ENCODE data around the gene PPM1H.

PPM1H gene

DNA sequence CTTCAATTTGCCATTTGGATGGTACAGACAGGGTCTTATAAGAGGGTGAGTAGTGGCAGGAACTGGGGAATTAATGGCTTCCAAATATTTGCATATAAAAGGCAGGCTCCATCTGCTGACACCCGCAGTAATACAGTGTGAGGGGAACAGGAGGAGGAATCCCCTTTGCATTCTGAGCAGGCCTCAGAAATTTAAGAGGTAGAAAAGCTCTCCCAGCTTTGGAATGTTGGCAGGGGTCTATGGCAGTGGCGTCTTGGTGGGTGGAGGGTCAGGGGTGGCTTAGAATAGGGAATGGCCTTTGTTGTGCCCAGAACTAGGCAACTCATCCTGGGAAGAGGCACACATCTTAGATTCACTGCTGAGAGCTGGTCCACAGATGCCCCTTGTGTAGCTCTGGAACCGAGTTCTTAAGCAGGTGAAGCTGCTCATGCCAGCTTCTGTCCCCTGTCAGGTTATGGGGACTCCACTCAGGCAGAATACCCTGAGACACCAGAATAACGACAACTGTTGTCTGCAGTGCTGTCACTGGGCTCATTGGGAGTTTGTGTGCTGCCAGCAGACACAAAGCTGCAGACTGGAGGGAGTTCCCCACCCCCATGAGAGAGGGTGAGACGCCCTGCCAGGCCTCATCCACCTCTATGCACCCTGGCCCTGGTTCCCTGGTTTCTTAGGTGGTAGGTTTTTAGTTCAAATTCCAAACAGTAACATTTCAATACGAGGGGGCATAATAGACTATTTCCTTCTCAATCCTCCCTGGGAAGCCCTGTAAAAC is 278.2 kb downstream of the PPM1H start:
- no peaks in the 10 kb centered on the region for H3K27me3 ChIP-seq (ENCODE audit: control insufficient read depth in 1 of 2, insufficient read depth in 2 of 2, low read length in 2 of 2)
- no peak overlapping the region for H3K27ac ChIP-seq (ENCODE audit: low read depth, low read length)
- H3K4me3 ChIP-seq (ENCODE audit: low read depth in 1 of 2, low read length in 2 of 2) = no peak overlapping the region
- H3K4me1 ChIP-seq (ENCODE audit: insufficient read depth, low read length) = no peaks in the 10 kb centered on the region
- H3K36me3 ChIP-seq (ENCODE audit: insufficient read depth, low read length) = no peaks in the 10 kb centered on the region
- H3K9me3 ChIP-seq (ENCODE audit: low read length) = no peaks in the 10 kb centered on the region
- no peak overlapping the region for H3K9ac ChIP-seq (ENCODE audit: low read length)

DNA sequence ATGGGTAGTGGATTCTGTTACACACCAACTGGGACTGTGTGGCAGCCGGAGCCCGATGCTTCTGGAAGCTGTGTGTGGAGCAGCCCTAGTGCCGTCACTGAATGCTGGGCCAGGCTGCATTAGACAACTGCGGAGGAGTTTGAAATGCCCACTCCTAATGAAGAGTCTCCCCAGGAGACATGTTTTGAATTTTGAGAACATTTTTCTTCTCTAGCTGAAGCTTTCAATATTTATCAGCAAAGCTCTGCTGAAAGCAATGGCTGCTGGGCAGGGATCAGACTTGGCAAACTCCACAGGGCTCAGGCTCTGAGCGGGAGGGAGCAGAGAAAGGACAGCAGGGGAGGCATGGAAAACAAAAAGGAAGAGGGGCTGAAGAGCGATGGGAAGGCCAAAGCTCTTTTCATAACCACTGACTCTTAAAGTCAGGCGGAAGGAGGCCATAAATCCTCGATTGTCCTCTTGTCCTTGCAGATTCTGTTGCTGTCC is 279.2 kb downstream of the PPM1H start:
- Histone ChIP-seq H3K4me1 (ENCODE audit: insufficient read depth, low read length) (no peaks in the 10 kb centered on the region), H3K4me3 (ENCODE audit: low read depth in 1 of 2, low read length in 2 of 2) (no peak overlapping the region), H3K9ac (ENCODE audit: low read length) (no peak overlapping the region)

DNA sequence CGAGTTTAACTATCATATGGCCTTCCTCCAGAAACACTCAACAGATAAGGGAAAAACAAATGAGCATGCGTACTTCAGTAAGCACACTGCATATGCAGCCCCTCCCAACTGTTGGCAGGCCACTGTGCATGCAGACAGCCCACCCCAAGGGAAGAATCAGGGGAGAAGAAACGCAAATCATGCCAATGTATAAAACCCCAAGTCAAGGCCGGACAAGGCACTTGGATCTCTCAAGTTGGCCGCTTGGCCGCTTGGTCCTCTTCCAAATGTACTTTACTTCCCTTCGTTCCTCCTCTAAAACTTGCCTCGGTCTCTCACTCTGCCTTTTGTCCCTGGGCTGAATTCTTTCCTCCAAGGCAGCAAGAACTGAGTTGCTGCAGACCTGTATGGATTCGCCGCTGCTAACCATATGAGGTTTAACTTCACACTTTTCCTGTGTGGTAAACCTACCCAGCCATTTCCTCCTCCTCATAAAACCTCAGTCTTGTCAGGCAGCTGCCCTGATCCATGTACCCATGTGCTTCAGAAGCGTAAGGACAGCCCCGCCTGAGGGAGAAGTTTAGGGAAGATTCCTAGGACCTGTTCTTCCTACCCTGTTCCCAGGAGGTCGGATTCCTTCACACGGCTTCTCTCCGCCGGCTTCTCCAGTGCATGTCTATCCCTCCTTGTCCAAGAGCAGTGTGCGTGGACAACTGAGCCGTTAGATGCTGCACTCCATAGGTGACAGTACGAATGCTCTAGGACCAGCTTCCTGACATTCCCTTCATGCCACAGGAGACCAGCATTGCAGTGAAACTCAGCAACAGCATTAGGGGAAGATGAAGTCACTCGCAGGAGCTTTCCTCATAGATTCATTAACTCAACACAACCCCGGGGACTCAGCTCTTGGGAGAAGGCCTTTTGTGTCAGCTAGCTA is 280.4 kb downstream of the PPM1H start:
- Histone ChIP-seq H3K4me3 (ENCODE audit: low read depth in 1 of 2, low read length in 2 of 2) (no peak overlapping the region), H3K36me3 (ENCODE audit: insufficient read depth, low read length) (no peaks in the 10 kb centered on the region), H3K27me3 (ENCODE audit: control insufficient read depth in 1 of 2, insufficient read depth in 2 of 2, low read length in 2 of 2) (no peaks in the 10 kb centered on the region), H3K27ac (ENCODE audit: low read depth, low read length) (no peak overlapping the region), H3K4me1 (ENCODE audit: insufficient read depth, low read length) (no peaks in the 10 kb centered on the region), H3K9ac (ENCODE audit: low read length) (no peak overlapping the region), H3K9me3 (ENCODE audit: low read length) (no peaks in the 10 kb centered on the region)

More for the DNA sequence above, 279.2 kb downstream of the PPM1H start:
- Histone ChIP-seq H3K9me3 (ENCODE audit: low read length) (no peaks in the 10 kb centered on the region), H3K27ac (ENCODE audit: low read depth, low read length) (no peak overlapping the region), H3K27me3 (ENCODE audit: control insufficient read depth in 1 of 2, insufficient read depth in 2 of 2, low read length in 2 of 2) (no peaks in the 10 kb centered on the region), H3K36me3 (ENCODE audit: insufficient read depth, low read length) (no peaks in the 10 kb centered on the region)

DNA sequence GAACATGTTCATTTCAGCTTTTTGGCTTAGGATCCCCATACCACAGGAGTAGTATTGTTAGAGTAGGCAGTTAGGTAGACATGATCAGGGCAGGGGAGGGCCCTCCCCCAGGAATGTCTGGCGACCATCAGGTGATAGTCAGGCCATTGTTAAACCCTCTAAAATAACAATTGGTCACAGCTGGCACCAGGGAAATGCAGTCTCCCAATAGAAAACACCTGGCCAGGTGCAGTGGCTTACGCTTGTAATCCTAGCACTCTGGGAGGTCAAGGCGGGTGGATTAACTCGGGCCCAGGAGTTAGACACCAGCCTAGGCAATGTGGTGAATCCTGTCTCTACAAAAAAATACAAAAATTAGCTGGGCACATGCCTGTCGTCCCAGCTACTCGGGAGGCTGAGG is 281.2 kb downstream of the PPM1H start:
- H3K4me1 ChIP-seq (ENCODE audit: insufficient read depth, low read length) = no peaks in the 10 kb centered on the region
- H3K9me3 ChIP-seq (ENCODE audit: low read length) = no peaks in the 10 kb centered on the region
- H3K4me3 ChIP-seq (ENCODE audit: low read depth in 1 of 2, low read length in 2 of 2) = no peak overlapping the region
- no peaks in the 10 kb centered on the region for H3K27me3 ChIP-seq (ENCODE audit: control insufficient read depth in 1 of 2, insufficient read depth in 2 of 2, low read length in 2 of 2)
- no peak overlapping the region for H3K27ac ChIP-seq (ENCODE audit: low read depth, low read length)
- no peak overlapping the region for H3K9ac ChIP-seq (ENCODE audit: low read length)
- H3K36me3 ChIP-seq (ENCODE audit: insufficient read depth, low read length) = no peaks in the 10 kb centered on the region

DNA sequence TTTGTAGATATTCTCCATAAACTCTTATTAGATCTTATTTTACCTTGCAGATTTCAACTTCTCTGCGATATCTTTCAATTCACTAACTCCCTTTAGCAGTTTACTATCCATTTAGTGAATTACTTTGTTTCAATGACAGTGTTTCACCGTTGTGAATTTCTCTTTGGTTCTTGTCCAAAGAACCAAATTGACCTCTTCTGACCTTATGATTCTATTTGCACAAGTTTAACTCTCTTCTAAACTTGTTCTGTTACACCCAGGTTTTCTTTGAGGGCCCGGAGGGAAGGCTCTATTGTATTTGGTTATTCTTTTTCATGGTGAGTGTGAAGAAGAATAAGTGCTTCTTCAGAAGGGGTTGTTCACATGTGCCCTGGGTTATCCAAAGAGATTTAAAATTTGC is 281.6 kb downstream of the PPM1H start:
- no peaks in the 10 kb centered on the region for H3K4me1 ChIP-seq (ENCODE audit: insufficient read depth, low read length)
- no peak overlapping the region for H3K9ac ChIP-seq (ENCODE audit: low read length)
- H3K4me3 ChIP-seq (ENCODE audit: low read depth in 1 of 2, low read length in 2 of 2) = no peak overlapping the region
- no peak overlapping the region for H3K27ac ChIP-seq (ENCODE audit: low read depth, low read length)
- no peaks in the 10 kb centered on the region for H3K9me3 ChIP-seq (ENCODE audit: low read length)
- no peaks in the 10 kb centered on the region for H3K27me3 ChIP-seq (ENCODE audit: control insufficient read depth in 1 of 2, insufficient read depth in 2 of 2, low read length in 2 of 2)
- no peaks in the 10 kb centered on the region for H3K36me3 ChIP-seq (ENCODE audit: insufficient read depth, low read length)

DNA sequence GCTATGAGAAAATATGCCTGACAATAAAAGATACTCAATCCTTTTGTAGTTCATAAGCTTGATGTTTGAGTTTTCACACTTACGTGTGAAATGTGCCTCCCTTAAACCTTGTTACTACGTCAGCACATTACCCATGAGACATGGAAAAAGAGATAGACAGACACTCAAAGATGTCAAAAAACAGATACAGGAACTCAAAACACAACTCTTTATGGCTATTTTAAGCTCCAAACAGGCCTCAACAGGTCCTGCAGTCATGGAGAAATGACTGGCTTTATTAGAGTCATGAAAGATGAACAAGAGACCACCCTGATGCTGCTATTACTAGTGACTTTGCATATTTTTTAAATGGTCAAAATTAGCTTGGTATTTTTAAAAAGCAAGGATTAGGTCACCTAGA is 283.8 kb downstream of the PPM1H start:
- Histone ChIP-seq H3K9ac (ENCODE audit: low read length) (no peak overlapping the region), H3K27ac (ENCODE audit: low read depth, low read length) (no peak overlapping the region), H3K4me3 (ENCODE audit: low read depth in 1 of 2, low read length in 2 of 2) (no peak overlapping the region), H3K9me3 (ENCODE audit: low read length) (no peaks in the 10 kb centered on the region), H3K27me3 (ENCODE audit: control insufficient read depth in 1 of 2, insufficient read depth in 2 of 2, low read length in 2 of 2) (no peaks in the 10 kb centered on the region), H3K4me1 (ENCODE audit: insufficient read depth, low read length) (peaks cover 6% of the 10 kb centered on the region), H3K36me3 (ENCODE audit: insufficient read depth, low read length) (no peaks in the 10 kb centered on the region)

DNA sequence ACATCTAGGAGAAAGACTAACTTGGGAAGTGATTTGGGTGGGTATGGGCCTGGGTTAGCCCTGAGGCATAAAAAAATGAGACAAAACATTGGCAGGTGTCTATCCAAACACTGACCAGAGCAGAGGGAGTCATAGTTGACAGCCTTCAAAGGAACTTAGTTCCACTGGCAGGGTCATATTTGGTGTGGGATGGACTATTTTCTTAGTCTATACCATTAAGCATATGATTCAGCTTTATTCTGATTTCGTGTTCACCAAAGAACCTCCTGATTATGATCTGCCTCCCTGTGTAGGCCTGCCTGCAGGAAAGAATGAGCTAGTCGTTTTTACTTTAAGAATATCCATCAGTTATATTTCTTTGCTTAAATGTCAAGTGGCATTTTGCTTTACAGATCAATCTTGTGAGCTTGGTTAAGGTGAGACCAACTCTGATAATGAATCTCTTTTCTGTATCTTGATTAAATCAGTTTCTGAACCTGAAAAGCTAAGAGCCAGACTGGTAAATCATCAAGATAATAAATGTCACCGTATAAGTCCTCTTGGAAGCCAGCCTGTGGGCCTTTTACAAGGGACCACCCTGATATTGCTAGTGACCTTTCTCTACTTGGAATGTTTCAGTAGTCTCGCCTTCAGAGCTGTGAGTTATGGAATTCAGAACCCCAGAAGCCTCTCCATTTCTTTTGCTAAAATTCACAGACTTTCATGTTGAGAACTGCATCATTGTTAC is 285.4 kb downstream of the PPM1H start:
- Histone ChIP-seq H3K36me3 (ENCODE audit: insufficient read depth, low read length) (no peaks in the 10 kb centered on the region), H3K4me3 (ENCODE audit: low read depth in 1 of 2, low read length in 2 of 2) (no peak overlapping the region), H3K27ac (ENCODE audit: low read depth, low read length) (no peak overlapping the region), H3K9ac (ENCODE audit: low read length) (no peak overlapping the region), H3K4me1 (ENCODE audit: insufficient read depth, low read length) (peaks cover 6% of the 10 kb centered on the region), H3K9me3 (ENCODE audit: low read length) (no peaks in the 10 kb centered on the region), H3K27me3 (ENCODE audit: control insufficient read depth in 1 of 2, insufficient read depth in 2 of 2, low read length in 2 of 2) (no peaks in the 10 kb centered on the region)

DNA sequence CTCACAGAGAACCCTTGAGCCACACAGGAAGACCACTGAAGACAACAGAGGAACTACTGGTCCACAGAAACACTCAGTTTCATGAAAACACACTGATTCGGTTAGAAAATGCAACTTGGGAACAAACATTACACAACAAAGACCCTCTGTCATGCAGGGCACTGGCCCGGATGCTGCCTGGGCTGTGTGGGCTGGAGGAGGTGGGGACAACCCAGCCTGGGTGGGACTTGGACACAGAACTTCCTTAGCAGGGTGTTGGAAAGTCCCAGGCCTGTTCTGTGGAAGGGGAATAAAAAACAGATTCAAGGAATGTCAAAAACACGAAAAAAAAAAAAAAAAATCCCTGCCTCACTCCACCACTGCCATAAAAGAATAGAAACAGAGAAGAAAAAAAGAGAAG is 287.4 kb downstream of the PPM1H start:
- Histone ChIP-seq H3K9me3 (ENCODE audit: low read length) (no peaks in the 10 kb centered on the region), H3K27me3 (ENCODE audit: control insufficient read depth in 1 of 2, insufficient read depth in 2 of 2, low read length in 2 of 2) (no peaks in the 10 kb centered on the region), H3K4me3 (ENCODE audit: low read depth in 1 of 2, low read length in 2 of 2) (no peak overlapping the region), H3K9ac (ENCODE audit: low read length) (no peak overlapping the region), H3K27ac (ENCODE audit: low read depth, low read length) (no peak overlapping the region), H3K36me3 (ENCODE audit: insufficient read depth, low read length) (no peaks in the 10 kb centered on the region), H3K4me1 (ENCODE audit: insufficient read depth, low read length) (peaks cover 6% of the 10 kb centered on the region)

DNA sequence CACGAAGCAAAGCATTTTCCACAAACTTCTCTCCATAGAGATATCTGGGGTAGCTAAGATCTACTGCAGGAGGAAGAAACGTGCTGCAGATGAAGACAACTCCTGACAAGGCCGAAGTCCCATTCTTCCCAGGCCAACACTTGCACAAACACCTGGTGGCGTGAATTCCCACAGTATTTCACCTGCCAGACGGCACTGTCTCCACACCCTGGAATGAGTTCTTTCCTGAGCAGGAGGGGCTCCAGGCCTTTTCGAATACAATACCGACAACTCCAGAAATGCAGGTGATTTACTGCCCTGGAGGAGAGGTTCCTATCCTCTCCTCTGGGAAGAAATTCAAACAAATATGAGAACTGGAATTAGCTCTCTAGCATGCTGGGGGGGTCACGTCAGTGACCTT is 288.4 kb downstream of the PPM1H start:
- Histone ChIP-seq H3K4me1 (ENCODE audit: insufficient read depth, low read length) (peaks cover 6% of the 10 kb centered on the region), H3K27ac (ENCODE audit: low read depth, low read length) (no peak overlapping the region), H3K27me3 (ENCODE audit: control insufficient read depth in 1 of 2, insufficient read depth in 2 of 2, low read length in 2 of 2) (no peaks in the 10 kb centered on the region), H3K36me3 (ENCODE audit: insufficient read depth, low read length) (no peaks in the 10 kb centered on the region), H3K4me3 (ENCODE audit: low read depth in 1 of 2, low read length in 2 of 2) (no peak overlapping the region), H3K9me3 (ENCODE audit: low read length) (no peaks in the 10 kb centered on the region), H3K9ac (ENCODE audit: low read length) (no peak overlapping the region)

DNA sequence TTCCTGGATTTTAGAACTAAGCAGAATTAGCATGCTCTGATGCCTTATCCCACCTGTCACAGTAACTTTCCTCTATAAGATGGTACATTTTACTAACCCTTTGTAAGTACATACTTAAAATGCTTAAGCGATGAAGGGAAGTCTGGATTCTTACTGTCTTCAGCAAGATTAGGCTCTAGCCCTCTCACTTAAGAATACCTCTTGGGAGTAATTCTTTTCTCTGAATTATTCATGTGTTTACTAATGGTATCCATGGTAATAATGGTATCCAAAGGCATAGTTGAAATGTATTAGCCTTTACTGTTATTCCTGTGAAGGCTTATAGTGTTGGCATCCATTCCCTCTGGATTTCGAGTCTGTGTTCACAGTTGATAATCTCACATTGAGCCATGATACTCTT is 291.5 kb downstream of the PPM1H start:
- H3K9ac ChIP-seq (ENCODE audit: low read length) = no peak overlapping the region
- H3K27me3 ChIP-seq (ENCODE audit: control insufficient read depth in 1 of 2, insufficient read depth in 2 of 2, low read length in 2 of 2) = no peaks in the 10 kb centered on the region
- no peak overlapping the region for H3K27ac ChIP-seq (ENCODE audit: low read depth, low read length)
- H3K4me1 ChIP-seq (ENCODE audit: insufficient read depth, low read length) = peaks cover 6% of the 10 kb centered on the region
- no peak overlapping the region for H3K4me3 ChIP-seq (ENCODE audit: low read depth in 1 of 2, low read length in 2 of 2)
- no peaks in the 10 kb centered on the region for H3K36me3 ChIP-seq (ENCODE audit: insufficient read depth, low read length)
- H3K9me3 ChIP-seq (ENCODE audit: low read length) = no peaks in the 10 kb centered on the region

DNA sequence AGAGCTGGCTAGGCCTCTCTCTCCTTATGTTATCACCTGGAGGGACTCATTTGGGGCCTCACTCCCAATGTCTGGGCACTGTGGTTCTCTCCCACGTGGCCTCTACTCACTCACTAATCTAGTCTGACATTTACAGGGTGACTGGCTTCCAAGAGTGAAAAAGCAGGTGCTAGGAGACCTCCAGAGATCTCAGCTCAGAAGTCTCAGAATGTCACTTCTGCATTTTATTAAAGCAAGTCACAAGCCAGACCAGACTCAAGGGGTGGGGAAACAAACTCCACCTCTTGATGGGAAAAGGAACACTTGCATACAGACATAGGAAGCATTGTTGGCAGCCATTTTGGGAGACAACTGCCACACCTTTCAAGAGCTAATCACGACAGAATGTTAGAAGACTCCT is 292.5 kb downstream of the PPM1H start:
- Histone ChIP-seq H3K27me3 (ENCODE audit: control insufficient read depth in 1 of 2, insufficient read depth in 2 of 2, low read length in 2 of 2) (no peaks in the 10 kb centered on the region), H3K9ac (ENCODE audit: low read length) (no peak overlapping the region), H3K4me3 (ENCODE audit: low read depth in 1 of 2, low read length in 2 of 2) (no peak overlapping the region), H3K36me3 (ENCODE audit: insufficient read depth, low read length) (no peaks in the 10 kb centered on the region), H3K4me1 (ENCODE audit: insufficient read depth, low read length) (peaks cover 6% of the 10 kb centered on the region), H3K27ac (ENCODE audit: low read depth, low read length) (no peak overlapping the region), H3K9me3 (ENCODE audit: low read length) (no peaks in the 10 kb centered on the region)

Data from muscle layer of colon (tissue), 2 donors.